ENCODE results near the gene C12orf42. TPM values are rescaled to one million over a fixed set of nuclear protein-coding genes. Genes with fewer than 3 reads are reported as not detected.

C12orf42 gene
- total RNA-seq, 1 donor: not detected

GRCh38 chr12:103331643-103332042 lies 164.1 kb downstream of the C12orf42 start:
- no peak overlapping the region for H3K27ac ChIP-seq (ENCODE audit: low read depth, low read length)
- no peaks in the 10 kb centered on the region for H3K79me2 ChIP-seq (ENCODE audit: insufficient read depth, low read length)
- no peaks in the 10 kb centered on the region for H3K27me3 ChIP-seq (ENCODE audit: insufficient read depth, low read length)
- no peaks in the 10 kb centered on the region for H4K20me1 ChIP-seq (ENCODE audit: insufficient read depth, low read length)
- no peaks in the 10 kb centered on the region for H3K9me3 ChIP-seq (ENCODE audit: low read depth, low read length)
- DNase-seq (ENCODE audit: insufficient read length, low spot score, missing footprints): no peak
- no peak overlapping the region for H3K4me2 ChIP-seq (ENCODE audit: insufficient read depth, low read length)
- no peak overlapping the region for H2AFZ ChIP-seq (ENCODE audit: low read length)
- H3K4me1 ChIP-seq (ENCODE audit: insufficient read depth, low read length): no peaks in the 10 kb centered on the region
- H3K4me3 ChIP-seq (ENCODE audit: insufficient read depth, low read length): no peak overlapping the region
- TF ChIP-seq, protein P1, sequence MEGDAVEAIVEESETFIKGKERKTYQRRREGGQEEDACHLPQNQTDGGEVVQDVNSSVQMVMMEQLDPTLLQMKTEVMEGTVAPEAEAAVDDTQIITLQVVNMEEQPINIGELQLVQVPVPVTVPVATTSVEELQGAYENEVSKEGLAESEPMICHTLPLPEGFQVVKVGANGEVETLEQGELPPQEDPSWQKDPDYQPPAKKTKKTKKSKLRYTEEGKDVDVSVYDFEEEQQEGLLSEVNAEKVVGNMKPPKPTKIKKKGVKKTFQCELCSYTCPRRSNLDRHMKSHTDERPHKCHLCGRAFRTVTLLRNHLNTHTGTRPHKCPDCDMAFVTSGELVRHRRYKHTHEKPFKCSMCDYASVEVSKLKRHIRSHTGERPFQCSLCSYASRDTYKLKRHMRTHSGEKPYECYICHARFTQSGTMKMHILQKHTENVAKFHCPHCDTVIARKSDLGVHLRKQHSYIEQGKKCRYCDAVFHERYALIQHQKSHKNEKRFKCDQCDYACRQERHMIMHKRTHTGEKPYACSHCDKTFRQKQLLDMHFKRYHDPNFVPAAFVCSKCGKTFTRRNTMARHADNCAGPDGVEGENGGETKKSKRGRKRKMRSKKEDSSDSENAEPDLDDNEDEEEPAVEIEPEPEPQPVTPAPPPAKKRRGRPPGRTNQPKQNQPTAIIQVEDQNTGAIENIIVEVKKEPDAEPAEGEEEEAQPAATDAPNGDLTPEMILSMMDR (IDR thresholded peaks at IDR 0.05; ENCODE audit: extremely low read depth, low read depth, low read length): no peak
- no peaks in the 10 kb centered on the region for H3K36me3 ChIP-seq (ENCODE audit: insufficient read depth, low read length)

DNA sequence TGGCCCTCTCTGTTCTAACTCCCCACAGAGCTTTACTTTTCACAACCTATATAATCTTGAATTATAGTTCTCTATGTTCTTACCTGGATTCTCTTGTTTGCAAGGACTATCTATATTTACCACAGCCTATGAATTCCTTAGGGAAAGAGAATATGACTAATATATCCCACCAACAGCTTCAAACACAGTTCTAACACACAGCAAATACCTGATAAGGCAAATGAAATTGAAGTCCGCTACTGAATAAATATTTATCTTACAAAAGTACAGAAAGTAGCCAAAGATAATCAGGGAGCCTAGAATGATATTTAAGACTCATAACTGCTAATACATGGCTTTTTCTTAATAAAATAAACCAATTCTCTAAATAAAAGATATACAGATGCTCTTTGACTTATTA lies 165.1 kb downstream of the C12orf42 start:
- no peaks in the 10 kb centered on the region for H3K79me2 ChIP-seq (ENCODE audit: insufficient read depth, low read length)
- no peaks in the 10 kb centered on the region for H3K4me1 ChIP-seq (ENCODE audit: insufficient read depth, low read length)
- H3K36me3 ChIP-seq (ENCODE audit: insufficient read depth, low read length): no peaks in the 10 kb centered on the region
- no peak overlapping the region for H3K4me3 ChIP-seq (ENCODE audit: insufficient read depth, low read length)
- H3K9me3 ChIP-seq (ENCODE audit: low read depth, low read length): no peaks in the 10 kb centered on the region
- H4K20me1 ChIP-seq (ENCODE audit: insufficient read depth, low read length): no peaks in the 10 kb centered on the region
- H3K4me2 ChIP-seq (ENCODE audit: insufficient read depth, low read length): no peak overlapping the region
- no peak overlapping the region for H2AFZ ChIP-seq (ENCODE audit: low read length)
- DNase-seq (ENCODE audit: insufficient read length, low spot score, missing footprints): no peak
- H3K27ac ChIP-seq (ENCODE audit: low read depth, low read length): no peak overlapping the region
- TF ChIP-seq, protein P1 (IDR thresholded peaks at IDR 0.05; ENCODE audit: extremely low read depth, low read depth, low read length): no peak
- H3K27me3 ChIP-seq (ENCODE audit: insufficient read depth, low read length): no peaks in the 10 kb centered on the region

DNA sequence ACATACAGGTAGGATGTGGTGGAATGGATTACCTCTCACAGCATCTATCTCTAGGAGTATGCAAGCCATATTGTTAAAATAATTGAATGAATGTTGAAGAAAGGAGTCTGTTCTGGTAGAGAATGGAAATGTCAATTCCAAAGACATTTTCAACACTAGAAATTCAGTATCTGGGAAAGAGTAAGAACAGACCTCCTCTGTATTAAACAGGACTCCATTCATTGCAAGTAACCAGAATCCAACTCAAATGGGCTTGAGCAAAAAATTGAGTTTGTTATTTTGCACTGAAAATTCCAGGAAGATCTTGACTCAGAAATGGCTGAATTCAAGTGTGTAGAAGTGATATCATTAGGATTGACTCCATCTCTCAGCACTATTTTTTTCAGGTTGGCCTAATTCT lies 168.1 kb downstream of the C12orf42 start:
- no peak overlapping the region for H3K4me2 ChIP-seq (ENCODE audit: insufficient read depth, low read length)
- no peak overlapping the region for H3K4me3 ChIP-seq (ENCODE audit: insufficient read depth, low read length)
- no peaks in the 10 kb centered on the region for H3K79me2 ChIP-seq (ENCODE audit: insufficient read depth, low read length)
- no peaks in the 10 kb centered on the region for H3K4me1 ChIP-seq (ENCODE audit: insufficient read depth, low read length)
- H2AFZ ChIP-seq (ENCODE audit: low read length): no peak overlapping the region
- TF ChIP-seq, protein P1 (IDR thresholded peaks at IDR 0.05; ENCODE audit: extremely low read depth, low read depth, low read length): no peak
- no peaks in the 10 kb centered on the region for H3K27me3 ChIP-seq (ENCODE audit: insufficient read depth, low read length)
- no peak overlapping the region for H3K27ac ChIP-seq (ENCODE audit: low read depth, low read length)
- H4K20me1 ChIP-seq (ENCODE audit: insufficient read depth, low read length): no peaks in the 10 kb centered on the region
- H3K9me3 ChIP-seq (ENCODE audit: low read depth, low read length): no peaks in the 10 kb centered on the region
- DNase-seq (ENCODE audit: insufficient read length, low spot score, missing footprints): no peak
- H3K36me3 ChIP-seq (ENCODE audit: insufficient read depth, low read length): no peaks in the 10 kb centered on the region

GRCh38 chr12:103326190-103326589 lies 169.6 kb downstream of the C12orf42 start:
- H3K27me3 ChIP-seq (ENCODE audit: insufficient read depth, low read length): no peaks in the 10 kb centered on the region
- H3K27ac ChIP-seq (ENCODE audit: low read depth, low read length): no peak overlapping the region
- no peaks in the 10 kb centered on the region for H3K36me3 ChIP-seq (ENCODE audit: insufficient read depth, low read length)
- H4K20me1 ChIP-seq (ENCODE audit: insufficient read depth, low read length): no peaks in the 10 kb centered on the region
- H3K79me2 ChIP-seq (ENCODE audit: insufficient read depth, low read length): no peaks in the 10 kb centered on the region
- TF ChIP-seq, protein P1 (IDR thresholded peaks at IDR 0.05; ENCODE audit: extremely low read depth, low read depth, low read length): no peak
- no peak for DNase-seq (ENCODE audit: insufficient read length, low spot score, missing footprints)
- H3K4me2 ChIP-seq (ENCODE audit: insufficient read depth, low read length): no peak overlapping the region
- no peaks in the 10 kb centered on the region for H3K9me3 ChIP-seq (ENCODE audit: low read depth, low read length)
- no peak overlapping the region for H2AFZ ChIP-seq (ENCODE audit: low read length)
- no peak overlapping the region for H3K4me3 ChIP-seq (ENCODE audit: insufficient read depth, low read length)
- no peaks in the 10 kb centered on the region for H3K4me1 ChIP-seq (ENCODE audit: insufficient read depth, low read length)
